ENCODE data around the gene PPP2R1B.

Gene PPP2R1B

DNA sequence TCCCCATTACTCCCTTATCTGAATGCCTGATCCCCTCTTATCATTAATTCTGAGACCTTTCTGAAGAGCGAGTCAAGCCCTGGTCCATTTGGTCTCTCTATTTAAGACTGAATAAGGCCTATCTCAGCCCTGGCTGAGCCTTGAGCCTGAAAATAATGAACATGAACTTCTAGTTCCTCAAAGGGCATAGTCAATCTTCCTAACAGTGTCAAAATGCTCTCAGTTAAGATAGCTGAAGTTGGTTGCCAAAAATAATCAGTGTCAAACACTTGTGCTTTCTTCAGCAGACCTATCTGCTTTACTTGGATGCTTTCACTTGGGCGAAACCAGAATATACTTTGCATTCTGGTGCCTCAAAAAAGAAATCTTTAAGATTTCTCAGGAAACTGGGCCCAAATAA is 42.6 kb upstream of the PPP2R1B start:
- TF ChIP-seq CTCF (IDR thresholded peaks at IDR 0.05; ENCODE audit: borderline replicate concordance, control extremely low read depth, extremely low read depth, insufficient read depth, missing control alignments) = no peak
- DNase-seq (ENCODE audit: low spot score) = no peak
- in situ Hi-C loops (cut with MboI; ENCODE audit: low sequenced_read_pairs, unreplicated experiment) = no loop called here

DNA sequence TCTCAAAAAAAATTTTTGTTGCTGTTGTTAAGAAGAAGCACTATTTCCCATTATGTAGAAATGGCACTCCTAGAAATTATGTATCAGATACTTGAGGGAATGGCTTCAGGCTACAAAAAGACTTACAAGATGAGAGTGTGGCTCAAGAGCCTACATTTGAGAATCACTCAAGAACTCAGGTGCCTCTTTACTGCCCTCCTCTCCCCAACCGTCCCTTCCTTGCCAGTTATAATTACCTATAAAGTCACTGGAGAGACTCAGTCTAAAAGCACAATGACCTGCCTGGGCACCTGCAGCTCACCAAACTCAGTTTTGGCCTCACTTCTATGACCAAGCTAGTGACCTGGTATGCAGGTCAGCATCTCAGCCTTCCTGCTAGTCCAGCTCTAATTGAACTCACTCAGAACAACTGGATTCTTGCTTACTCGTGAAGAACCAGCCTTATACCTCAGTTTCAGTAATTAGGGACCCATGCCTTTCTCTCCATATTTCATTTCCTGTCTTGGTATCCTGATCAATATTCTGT is 41.9 kb upstream of the PPP2R1B start:
- TF ChIP-seq CTCF (IDR thresholded peaks at IDR 0.05; ENCODE audit: borderline replicate concordance, control extremely low read depth, extremely low read depth, insufficient read depth, missing control alignments) = no peak
- in situ Hi-C loops (cut with MboI; ENCODE audit: low sequenced_read_pairs, unreplicated experiment) = no loop called here
- DNase-seq (ENCODE audit: low spot score) = no peak

DNA sequence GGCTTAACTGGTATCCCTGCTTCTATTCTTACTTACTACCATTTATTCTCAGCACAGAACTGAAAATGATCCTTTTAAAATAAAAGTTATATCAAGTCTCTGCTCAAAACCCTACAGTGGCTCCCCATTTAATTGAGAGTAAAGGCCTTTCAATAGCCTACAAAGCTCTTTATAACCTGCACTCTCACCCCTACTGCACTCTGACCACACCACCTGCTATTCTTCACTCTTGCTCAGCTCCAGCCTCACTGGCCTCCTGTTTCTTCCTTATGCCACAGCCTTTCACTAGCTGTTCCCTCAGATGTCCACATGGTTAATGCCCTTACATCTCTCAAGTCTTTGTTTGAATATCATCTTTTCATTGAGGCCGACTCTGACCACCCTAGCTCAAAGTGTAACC is 40.9 kb upstream of the PPP2R1B start:
- in situ Hi-C loops (cut with MboI; ENCODE audit: low sequenced_read_pairs, unreplicated experiment) = no loop called here
- TF ChIP-seq CTCF (IDR thresholded peaks at IDR 0.05; ENCODE audit: borderline replicate concordance, control extremely low read depth, extremely low read depth, insufficient read depth, missing control alignments) = no peak
- DNase-seq (ENCODE audit: low spot score) = no peak

GRCh38 chr11:111801135-111801534 is 34.9 kb upstream of the PPP2R1B start:
- no peak for TF ChIP-seq CTCF (IDR thresholded peaks at IDR 0.05; ENCODE audit: borderline replicate concordance, control extremely low read depth, extremely low read depth, insufficient read depth, missing control alignments)
- no peak for DNase-seq (ENCODE audit: low spot score)
- in situ Hi-C loops (cut with MboI; ENCODE audit: low sequenced_read_pairs, unreplicated experiment) = no loop called here

- in situ Hi-C loops (cut with MboI; ENCODE audit: low sequenced_read_pairs, unreplicated experiment) = no loop called here
- TF ChIP-seq CTCF (IDR thresholded peaks at IDR 0.05; ENCODE audit: borderline replicate concordance, control extremely low read depth, extremely low read depth, insufficient read depth, missing control alignments) = no peak
- DNase-seq (ENCODE audit: low spot score) = no peak
Observed at GRCh38 chr11:111798279-111798678, 32.1 kb upstream of the PPP2R1B start.

GRCh38 chr11:111797145-111797581 is 31.0 kb upstream of the PPP2R1B start:
- in situ Hi-C loops (cut with MboI; ENCODE audit: low sequenced_read_pairs, unreplicated experiment) = no loop called here
- DNase-seq (ENCODE audit: low spot score) = peak; percentile 22
- no peak for TF ChIP-seq CTCF (IDR thresholded peaks at IDR 0.05; ENCODE audit: borderline replicate concordance, control extremely low read depth, extremely low read depth, insufficient read depth, missing control alignments)

- no peak for DNase-seq (ENCODE audit: low spot score)
- in situ Hi-C loops (cut with MboI; ENCODE audit: low sequenced_read_pairs, unreplicated experiment) = no loop called here
- TF ChIP-seq CTCF (IDR thresholded peaks at IDR 0.05; ENCODE audit: borderline replicate concordance, control extremely low read depth, extremely low read depth, insufficient read depth, missing control alignments) = no peak
Observed at GRCh38 chr11:111796696-111797095, 30.5 kb upstream of the PPP2R1B start.
